ENCODE data around the gene HIGD1C.
"Not testable (repeated sequence)": the region's sequence is repeated elsewhere in the genome, so short reads cannot be mapped to it uniquely, and the experiment has no call there.

Gene HIGD1C

DNA sequence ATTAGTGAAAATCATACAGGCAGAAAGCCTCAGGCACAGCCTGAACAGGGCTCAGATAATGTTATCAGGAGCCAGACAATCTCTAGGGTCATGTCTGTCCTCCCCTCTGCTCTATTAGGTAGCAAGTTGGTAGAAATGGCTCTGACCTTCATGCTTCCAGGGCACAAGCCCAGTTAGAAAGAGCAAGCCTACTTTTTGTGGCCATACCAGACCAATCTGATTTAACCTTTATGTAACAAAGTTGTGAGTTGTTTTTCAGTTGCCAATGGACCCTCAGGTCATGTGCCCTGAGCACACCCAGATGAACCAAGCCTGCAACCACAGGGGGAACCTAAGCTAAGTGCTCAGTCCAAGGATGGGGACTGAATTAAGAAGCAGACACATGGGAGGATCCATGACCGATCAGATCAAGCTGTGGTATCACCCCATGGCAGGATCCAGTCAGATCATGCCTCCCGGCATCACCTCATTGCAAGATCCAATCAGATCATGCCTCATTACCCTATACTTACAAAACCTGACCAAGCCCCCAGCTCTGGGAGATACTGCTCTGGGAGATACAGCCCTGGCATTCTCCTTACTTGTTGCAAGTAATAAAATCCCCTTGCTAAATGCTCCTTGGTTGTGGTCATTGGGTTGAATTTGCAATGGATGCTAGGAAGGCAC lies 18.8 kb upstream of the HIGD1C start:
- in situ Hi-C loops (cut with MboI; ENCODE audit: low sequenced_read_pairs), result no loop called here

DNA sequence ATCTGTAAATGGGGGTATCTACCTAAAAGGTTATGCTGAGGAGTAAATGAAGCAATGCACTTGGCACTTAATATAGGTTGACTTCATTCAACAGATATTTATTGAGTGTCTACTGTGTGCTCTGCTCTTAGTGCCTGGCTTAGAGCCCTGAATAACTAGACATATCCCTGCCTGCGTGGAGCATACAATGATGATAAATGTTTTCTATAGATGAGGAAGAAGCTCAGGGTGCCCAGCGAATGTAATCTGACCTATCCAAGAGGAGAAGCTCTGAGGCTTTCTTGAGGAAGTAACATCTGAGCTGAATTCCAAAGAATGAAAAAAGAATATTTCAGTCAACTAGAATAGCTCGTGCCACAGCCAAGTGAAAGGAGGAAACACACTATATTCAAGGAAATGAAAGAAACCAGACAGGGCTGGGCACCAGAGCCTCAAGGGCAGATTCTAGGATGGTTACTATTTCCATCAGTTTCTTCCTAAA lies 17.9 kb upstream of the HIGD1C start:
- in situ Hi-C loops (cut with MboI; ENCODE audit: low sequenced_read_pairs), result no loop called here

DNA sequence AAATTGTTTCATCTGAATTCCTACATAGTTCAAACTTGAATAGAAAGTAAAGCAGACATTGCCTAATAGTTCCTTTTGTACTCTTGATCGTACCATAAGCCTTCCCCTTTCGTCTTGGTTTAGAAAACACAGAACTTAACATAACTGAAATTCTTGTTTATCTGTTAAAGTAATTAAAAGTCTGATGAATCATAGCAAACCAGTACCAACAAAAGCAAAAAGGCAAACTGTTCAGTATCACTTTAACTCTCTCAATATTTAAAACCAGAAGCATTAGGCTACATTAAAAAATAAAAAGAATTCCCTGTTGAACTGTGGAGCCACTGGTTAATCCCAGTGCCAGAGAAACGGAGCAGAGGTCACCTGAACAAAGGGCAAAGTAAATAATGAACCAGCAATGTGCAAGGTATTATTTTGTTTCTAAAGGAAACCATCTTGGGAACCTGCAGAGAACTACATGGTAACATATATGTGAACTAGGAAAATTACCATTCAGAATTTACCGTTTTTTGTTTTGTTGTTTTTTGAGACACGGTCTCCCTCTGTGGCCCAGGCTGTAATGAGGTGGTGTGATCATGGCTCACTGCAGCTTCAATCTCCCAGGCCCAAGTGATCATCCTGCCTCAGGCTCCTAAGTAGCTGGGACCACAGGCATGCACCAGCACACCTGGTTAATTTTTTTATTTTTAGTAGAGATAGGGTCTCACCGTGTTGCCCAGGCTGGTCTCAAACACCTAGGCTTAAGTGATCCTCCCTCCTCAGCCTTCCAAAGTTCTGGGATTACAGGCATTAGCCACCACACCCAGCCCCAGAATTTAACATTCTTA lies 17.1 kb upstream of the HIGD1C start:
- in situ Hi-C loops (cut with MboI; ENCODE audit: low sequenced_read_pairs), result no loop called here

DNA sequence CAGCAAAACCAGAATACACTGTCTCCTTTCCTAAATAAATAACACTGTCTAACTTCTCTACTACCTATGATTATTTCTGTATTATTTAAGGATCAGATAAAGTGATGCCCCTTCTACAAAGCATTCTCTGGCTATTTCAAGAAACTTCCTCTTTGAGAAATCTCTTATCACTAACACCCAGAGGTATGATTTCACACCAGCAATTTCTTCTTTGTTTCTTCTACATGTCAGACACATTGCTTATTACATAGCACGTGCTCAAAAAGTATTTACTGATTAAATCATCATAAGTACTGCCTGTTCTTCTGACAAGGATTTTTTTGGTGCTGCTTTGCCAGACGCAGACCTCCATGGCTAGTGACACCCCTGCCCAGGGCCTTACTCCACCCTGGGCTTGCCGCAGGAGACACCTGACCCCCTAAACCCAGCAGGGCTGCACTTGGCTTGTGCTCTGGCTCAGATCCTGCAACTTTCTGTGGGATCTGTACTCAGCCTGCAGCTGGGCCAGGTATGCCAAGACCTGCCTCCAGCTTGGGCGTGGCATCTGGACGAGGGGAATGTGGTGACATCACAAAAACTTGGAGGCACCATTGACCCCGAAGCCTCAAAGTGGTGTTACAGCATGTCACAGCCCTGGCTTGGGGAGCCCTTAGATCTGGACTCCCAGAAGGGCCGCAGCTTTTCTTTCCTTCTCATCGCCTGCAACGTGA lies 15.4 kb upstream of the HIGD1C start:
- in situ Hi-C loops (cut with MboI; ENCODE audit: low sequenced_read_pairs), result no loop called here

DNA sequence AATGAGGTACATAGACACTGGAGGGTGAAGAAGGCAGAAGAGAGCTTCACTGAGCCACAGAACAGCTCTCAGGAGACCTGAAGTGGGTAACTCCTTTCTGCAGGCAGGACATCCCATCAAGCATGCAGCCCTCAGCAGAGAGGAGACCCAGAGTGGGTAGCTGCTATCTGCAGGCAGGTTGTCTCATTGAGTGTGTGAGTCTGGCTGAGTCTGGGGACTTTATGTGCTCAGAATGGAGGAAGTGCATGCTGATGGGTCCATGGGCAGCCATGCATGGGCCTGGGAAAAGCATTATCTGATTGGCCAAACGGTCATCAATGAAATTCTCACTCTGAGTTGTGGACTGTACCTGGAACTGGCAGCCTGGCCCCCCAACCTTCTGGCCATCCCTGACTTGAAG lies 14.7 kb upstream of the HIGD1C start:
- in situ Hi-C loops (cut with MboI; ENCODE audit: low sequenced_read_pairs), result no loop called here

DNA sequence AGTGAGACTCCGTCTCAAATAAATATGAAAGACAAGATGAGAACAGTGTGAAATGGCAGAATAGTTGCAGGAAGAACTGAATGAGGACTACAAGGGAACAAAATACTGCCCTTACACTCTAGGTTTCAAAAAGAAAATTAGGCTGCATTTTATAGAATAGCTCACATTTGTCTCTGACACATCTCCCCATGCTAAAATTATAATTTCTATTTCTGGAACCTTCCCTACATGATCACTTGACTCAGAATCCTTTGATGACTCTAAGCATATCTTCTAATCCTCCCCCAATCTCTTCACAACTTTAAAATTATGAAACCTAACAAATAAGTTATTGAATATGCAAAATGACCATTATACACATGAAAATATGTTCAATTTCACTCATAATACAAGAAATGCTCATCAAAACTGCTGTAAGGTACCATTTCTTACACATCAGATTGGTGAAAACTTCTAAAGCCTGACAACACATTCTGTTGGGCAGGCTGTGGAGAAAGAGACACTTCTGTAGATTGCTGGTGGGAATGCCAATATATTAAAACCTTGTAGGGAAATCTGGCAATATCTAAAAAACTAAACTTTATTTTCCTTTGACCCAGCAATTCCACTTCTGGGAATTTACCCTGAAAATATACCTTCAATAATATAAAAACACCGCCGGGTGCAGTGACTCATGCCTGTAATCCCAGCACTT lies 4.3 kb upstream of the HIGD1C start:
- in situ Hi-C loops (cut with MboI; ENCODE audit: low sequenced_read_pairs), result no loop called here

DNA sequence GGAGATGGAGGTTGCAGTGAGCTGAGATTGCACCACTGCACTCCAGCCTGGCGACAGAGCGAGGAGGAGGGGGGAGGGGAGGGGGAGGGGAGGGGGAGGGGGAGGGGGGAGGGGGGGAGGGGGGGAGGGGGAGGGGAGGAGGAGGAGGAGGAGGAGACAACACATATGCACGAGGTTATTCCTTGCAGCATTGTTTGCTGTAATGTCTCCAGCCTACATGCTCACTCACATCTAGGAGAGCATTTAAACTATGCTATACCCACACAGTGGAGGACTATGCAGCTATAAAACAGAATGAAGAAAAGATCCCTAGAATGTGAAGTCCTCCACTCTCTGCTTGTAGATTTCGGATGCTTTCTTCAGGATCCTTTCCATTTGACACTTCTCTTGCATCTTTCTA lies 3.5 kb upstream of the HIGD1C start:
- in situ Hi-C loops (cut with MboI; ENCODE audit: low sequenced_read_pairs), result no loop called here

DNA sequence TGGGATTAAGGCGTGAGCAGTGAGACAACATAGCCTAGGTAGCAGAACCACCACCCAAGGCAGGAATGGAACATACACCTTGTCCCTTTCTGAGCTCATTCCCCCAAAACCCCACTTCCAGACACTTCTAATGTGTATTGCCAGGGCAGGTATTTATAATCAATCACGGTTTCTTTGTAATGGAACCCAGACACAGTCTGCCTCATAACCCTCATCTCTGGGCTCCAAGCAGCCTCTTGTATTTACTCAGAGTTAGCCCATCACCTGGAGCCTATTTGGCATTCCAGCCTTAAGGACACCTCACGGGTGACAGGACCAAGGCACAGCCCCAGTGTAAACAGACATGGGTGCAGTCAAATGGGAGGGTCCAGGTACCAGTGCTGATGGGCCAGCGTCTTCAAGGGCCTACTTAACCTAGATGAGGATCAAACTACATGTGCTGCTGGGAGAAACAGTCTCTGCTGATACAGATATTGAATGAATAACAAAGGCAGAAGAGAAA lies 2.5 kb upstream of the HIGD1C start:
- in situ Hi-C loops (cut with MboI; ENCODE audit: low sequenced_read_pairs), result no loop called here

DNA sequence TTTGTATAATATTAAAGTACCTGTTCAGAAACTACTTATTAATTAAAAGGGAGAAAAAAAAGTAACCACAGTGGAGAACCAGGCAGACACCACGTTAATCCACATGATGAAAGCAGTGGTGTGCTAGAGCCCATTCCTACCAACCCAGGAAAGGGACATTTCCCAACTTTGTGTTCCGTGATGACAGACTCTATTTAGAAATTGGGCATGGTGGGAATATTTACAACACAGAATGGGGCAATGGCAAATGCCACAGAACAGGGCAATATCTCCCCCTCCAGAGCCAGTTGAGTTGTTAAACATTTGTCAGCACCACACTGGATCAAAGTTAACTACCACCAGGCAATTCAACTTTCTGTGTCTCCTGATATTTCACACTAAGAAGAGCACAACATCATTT lies 1.2 kb upstream of the HIGD1C start:
- in situ Hi-C loops (cut with MboI; ENCODE audit: low sequenced_read_pairs), result no loop called here

DNA sequence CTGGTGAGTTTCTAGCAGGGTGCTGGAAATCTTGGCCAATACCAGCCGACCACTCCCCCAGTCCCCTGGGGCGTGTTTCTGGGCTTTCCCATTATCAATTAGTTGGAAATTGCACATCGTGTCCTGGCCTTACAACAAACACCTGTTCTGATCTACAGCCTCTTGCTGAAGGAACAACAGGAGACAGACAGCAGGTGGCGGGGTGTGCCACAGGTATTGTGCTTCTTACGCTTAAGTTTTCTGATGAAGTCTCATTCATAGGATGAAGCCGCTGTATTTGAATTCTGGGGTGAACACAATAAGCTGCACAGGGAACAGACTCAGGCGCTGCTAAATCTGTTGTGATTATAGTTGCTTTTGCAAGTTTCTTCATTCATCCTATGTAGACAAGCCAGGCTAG lies 703 bp downstream of the HIGD1C start:
- in situ Hi-C loops (cut with MboI; ENCODE audit: low sequenced_read_pairs), result no loop called here

DNA sequence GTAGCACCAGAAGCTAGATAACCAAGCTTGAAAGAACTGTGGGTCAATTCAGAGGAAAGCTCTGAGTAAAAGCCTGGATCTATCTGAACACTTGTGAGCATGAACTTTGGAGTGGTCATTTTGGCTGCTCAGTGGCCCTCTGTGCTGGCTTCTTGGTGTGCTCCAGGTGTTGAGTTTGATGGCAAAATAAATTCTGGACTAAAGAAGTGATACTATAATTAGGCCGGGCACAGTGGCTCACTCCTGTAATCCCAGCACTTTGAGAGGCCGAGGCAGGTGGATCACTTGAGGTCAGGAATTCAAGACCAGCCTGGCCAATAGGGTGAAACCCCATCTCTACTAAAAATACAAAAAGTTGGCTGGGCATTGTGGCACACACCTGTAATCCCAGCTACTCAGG lies 2.4 kb downstream of the HIGD1C start:
- in situ Hi-C loops (cut with MboI; ENCODE audit: low sequenced_read_pairs), result not testable (repeated sequence)

DNA sequence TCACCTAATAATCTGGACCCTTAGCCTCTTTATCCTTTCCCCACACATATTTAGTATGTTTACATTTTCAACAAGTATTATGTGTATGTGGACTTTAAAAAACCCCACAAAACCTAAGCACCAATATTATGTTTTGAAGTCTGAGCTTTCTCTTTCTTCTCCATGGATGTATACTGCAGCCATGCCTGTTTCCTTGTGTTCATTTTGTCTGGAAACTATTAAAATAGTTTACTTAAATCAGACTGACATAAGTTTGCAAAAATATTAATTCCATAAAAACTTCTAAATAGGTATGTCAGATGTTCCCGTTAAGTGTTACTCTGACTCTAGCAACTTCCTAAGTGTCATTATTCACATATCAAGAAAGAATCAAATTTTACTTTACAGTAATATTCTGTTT lies 2.9 kb downstream of the HIGD1C start:
- in situ Hi-C loops (cut with MboI; ENCODE audit: low sequenced_read_pairs), result no loop called here

DNA sequence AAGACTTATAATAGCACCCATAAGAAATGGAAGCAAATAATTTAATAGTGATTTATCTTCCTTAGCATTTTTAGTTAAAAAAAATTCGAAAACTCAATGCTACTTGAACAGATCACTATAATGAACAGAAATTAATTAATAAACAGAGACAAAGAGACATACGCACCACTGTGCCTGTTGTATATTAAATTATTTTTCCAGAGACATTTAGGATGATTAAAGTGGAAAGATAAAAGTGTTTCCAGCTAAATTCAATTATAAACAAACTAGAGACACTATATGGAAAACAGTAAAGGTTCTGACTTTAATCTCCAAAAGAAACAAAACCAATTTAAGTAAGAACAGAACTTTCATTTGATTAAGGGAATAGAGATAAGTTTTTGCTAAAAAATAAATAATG lies 3.4 kb downstream of the HIGD1C start:
- in situ Hi-C loops (cut with MboI; ENCODE audit: low sequenced_read_pairs), result no loop called here

DNA sequence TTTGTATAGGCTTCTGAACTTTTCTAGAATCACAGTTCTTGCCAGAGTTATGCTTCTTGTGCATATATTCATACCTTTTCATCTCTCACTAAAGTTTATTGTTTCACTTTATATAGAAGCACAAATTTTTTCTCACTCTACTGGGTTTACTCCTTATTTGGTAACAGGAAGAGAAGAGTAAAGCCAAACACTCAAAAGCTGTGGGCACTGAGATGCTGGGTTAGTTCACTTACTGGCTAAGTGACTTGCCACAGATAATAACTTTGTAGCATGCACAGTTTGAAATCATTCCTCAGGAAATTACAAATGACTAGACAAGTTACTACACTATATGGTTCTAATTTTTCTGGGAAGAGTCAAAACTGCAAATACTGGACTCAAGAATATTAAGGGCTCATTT lies 7.8 kb downstream of the HIGD1C start:
- in situ Hi-C loops (cut with MboI; ENCODE audit: low sequenced_read_pairs), result no loop called here

DNA sequence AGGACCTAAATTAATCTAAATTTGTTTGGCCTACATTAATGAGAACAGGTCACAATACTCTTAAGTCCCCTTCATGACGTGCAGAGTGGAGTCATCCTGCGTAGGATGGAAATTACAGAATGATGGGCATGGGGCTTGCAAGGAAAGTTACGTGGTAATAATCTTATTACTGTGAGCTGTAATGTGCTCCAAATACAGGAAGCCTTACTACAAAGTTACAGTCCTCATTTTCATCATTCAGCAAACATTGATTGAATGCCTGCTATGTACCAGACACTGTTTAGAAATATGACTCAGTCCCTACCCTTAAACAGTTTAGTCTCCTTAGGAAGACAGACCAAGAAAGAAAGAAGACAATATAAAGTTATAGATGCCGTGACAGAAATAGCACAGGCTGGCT lies 9.4 kb downstream of the HIGD1C start:
- in situ Hi-C loops (cut with MboI; ENCODE audit: low sequenced_read_pairs), result no loop called here

DNA sequence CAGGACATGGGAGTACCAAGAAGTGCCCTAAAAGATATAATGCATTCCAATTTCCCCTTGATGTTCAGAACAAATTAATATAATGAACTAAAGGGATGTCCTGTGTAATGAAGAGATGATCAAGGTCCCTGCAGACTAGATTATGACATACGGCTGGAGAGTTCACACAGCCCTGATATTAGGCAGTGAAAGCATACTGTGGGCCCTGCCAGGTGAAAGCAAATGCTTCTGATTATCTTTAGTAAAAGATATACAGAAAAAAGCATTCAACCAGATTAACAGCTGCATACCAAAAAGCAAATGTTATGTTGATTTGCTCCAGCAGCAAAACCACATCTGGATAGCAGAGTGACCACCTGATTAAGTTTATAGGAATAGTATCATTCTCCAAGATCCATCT lies 12.1 kb downstream of the HIGD1C start:
- in situ Hi-C loops (cut with MboI; ENCODE audit: low sequenced_read_pairs), result no loop called here

DNA sequence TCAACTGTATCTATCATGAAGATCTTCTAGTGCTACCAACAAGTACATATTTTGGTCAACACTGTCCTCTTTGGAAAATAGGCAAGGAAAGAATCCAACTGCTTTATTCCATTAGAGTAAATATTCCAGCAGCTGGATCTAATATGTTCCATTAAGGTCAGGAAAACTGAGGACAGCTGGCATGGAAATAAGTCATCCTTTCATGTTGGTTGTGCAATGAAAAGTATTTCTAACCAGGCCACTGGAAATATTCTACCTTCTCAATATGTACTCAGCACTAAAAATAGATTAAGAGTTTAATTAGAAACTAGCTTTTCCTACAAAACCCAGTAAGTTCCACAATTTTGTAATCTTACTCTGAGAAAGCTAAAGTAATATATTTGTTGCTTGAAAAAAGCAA lies 19.6 kb downstream of the HIGD1C start:
- in situ Hi-C loops (cut with MboI; ENCODE audit: low sequenced_read_pairs), result no loop called here

DNA sequence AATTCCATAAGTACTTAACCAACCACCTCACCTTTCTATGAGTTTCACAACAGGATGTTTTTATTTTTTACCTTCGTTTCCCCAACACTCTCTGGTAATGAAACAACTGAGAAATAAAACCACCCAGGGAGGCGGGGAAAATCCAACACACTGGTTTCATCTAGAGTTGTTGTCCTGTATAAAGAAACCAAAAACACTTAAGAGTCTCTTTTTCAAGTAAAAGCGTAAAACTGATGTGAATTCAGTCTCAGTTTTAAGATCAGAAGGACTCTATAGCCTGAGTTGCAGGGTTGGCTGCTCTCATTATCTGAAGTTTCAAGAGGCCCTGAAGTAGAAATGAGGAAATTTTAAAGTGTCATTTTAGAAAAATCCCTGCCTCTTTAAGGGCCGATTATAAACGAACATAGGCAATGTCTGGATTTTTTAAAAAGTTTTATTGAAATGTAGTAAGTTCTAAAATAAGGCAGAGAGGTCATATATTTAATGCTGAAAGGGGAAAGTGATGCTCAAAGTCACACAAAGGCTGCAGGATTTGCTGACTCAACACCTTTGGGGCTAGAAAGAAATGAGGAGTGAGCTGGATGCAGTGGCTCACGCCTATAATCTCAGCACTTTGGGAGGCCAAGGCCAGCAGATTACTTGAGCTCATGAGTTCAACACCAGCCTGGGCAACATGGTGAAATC lies 27.2 kb downstream of the HIGD1C start:
- in situ Hi-C loops (cut with MboI; ENCODE audit: low sequenced_read_pairs), result no loop called here

DNA sequence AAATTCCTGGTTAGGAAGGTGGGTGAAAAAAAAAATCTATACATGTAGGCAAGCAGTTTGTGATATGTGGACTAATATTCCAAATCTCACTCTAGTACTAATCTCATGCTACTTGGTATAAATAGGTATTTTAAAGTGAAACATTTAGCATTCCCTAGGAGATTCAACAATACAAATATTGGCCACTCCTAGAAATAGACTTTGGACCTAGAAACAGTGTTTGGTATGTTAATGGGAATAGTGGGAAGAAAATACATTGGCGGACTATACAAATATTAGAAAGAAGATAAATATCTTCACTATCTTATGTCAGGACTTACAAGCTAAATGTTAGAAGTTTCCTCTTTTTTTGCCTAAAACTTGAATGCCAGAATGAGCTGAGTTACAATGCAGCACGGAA lies 28.2 kb downstream of the HIGD1C start:
- in situ Hi-C loops (cut with MboI; ENCODE audit: low sequenced_read_pairs), result no loop called here
